Eye (tissue), 1 donor: Measurements from ENCODE around the gene ZP2.
"Not testable (repeated sequence)": the region's sequence is repeated elsewhere in the genome, so short reads cannot be mapped to it uniquely, and the experiment has no call there.

Source experiments
- DNase-seq: peaks from one replicate; pipeline ENCODE4 v3.0.0-alpha.2; 2015

The ZP2 gene

DNA sequence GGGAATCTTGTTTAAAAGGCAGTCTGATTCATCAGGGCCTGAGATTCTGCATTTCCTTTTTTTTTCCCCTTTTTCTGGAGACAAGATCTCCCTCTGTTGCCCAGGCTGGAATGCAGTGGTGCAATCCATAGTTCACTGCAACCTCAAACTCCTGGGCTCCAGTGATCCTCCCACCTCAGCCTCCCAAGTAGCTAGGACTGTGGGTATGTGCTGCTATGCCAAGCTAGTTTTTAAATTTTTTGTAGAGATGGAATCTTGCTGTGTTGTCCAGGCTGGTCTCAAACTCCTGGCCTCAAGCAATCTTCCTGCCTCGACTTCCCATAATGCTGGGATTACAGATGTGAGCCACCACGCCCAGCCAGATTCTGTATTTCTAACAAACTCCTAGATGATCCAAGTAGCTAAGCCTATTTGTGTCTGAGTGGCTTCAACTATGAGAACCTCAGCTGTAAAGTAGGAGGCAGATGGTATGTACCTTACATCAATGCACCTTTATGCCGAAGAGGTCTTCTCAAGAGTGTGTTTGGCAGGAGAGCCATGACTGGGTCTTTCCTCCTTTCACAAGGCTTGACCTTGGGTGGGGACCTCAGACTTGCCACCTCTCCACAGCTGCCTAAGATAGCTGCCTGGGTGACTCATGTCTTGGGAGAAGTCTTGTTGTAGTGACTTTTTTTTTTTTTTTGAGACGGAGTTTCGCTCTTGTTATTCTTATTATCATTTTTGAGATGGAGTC lies 42.0 kb downstream of the ZP2 start:
- DNase-seq: peak; percentile 52

GRCh38 chr16:21167929-21168602 lies 43.3 kb downstream of the ZP2 start:
- peak; percentile 37 for DNase-seq

DNA sequence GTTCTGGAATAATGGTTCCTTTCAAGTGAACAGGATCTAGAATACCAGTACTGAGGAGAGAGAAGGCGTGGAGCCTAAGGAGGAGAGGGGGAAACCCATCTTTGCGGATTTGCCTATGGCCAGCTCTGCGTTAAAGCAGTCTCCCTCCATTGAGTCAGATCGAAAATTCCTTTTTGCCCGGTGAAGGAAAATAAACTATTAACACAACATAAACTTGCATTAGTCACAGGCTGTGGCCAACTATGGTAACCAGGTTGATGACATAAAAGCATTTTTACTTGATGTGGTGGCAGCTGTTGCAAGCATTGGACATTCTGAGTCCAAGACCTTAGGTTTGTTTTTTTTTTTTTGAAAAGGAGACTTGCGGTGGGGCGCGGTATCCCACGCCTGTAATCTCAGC lies 44.0 kb downstream of the ZP2 start:
- no peak for DNase-seq

DNA sequence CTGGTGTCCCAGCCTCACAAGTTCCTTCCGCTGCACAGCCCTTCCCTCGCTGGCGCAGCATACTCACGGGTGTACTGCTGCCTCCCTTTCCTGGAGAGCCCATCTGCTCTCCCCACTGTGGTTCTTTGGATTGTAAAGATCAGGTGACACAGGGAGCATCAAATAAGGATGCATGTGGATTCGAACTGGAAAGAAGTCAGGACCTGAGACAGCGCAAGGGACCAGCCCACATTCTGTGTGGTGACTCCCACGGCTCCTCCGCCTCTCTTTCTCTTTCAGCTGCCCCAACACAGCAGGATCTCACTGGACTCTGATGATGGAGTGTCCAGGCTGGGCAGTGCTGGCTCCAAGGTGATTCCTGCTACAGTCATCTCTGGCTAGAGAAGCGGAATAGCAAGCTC lies 44.8 kb downstream of the ZP2 start:
- no peak for DNase-seq

DNA sequence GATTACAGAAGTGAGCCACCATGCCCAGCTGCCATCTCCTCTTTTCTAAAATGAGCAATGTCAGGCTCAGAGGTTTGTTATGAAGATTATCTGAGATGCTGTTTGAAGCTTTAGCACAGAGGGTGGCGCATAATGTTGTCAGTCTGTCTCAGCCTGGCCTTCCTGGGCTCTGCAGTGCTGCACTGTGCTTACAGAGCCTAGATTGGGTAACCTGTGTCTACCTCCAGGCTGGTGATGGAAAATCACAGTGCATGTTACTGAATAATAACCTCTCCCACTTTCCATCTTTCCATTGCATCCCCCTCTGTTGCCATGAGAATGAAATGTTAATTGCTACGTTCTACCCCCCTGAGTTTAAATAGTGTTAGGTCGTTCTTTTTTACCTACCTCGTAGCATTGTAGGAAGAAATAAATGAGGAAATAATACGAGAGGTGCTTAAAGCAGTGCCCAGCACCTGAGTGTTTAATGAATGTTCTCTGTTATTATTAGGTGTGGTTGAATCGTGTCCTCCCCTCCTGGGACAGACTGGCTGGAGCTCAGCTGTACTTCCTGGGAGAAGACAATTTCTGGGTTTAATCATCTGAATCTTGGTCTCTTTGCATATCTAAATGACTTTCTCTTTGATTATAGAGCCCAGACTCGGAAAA lies 46.7 kb downstream of the ZP2 start:
- DNase-seq: no peak

DNA sequence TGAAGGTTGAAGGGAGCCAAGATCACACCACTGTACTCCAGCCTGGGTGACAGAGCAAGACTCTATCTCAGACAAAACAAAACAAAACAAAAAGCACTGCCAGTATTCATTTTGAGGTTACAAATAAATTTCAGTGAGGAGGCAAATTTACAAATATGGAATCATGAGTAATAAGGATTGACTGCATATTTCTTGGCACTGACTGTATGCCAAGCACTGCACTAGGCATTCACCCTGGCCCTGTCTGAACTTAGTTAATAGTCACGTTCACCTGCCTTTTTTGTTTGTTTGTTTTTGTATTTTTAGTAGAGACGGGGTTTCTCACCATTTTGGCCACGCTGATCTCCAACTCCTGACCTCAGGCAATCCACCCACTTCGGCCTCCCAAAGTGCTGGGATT lies 47.8 kb downstream of the ZP2 start:
- DNase-seq: no peak

DNA sequence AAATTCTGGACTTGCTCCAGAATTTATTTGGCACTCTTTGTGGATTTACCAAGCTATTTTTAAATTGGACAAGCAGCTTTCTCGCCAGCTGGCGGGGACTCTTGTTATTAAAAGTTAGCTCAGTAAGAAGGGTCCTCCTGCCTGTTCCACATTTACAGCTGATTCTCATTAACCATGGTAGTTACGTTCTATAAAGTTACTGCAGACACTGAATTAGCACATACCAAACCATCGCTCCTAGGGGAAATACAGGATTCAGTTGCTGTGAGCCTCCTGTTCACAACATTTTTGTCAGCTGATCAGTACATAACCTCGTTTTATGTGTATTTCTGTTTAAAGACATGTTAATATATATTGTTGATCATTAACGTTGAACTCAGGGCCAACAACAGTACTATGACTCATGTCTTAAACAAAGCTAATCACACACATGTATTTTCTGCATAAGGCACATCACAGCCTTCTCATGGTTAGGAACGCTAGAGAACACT lies 48.7 kb downstream of the ZP2 start:
- DNase-seq: peak; percentile 77

GRCh38 chr16:21161211-21161610 lies 50.2 kb downstream of the ZP2 start:
- no peak for DNase-seq

GRCh38 chr16:21160276-21160675 lies 51.1 kb downstream of the ZP2 start:
- DNase-seq: no peak

- DNase-seq: peak; percentile 60
Measured at GRCh38 chr16:21159281-21159951, 52.0 kb downstream of the ZP2 start.

- DNase-seq: peak; percentile 87
Measured at GRCh38 chr16:21158208-21159110, 52.9 kb downstream of the ZP2 start, which contains the start of gene LDAF1. Gene LDAF1, plus strand, starts transcription at chr16:21158674. Its CDS starts 2,509 bp downstream, at chr16:21161183.

GRCh38 chr16:21157632-21158031 lies 53.7 kb downstream of the ZP2 start:
- no peak for DNase-seq

GRCh38 chr16:21156767-21157467 lies 54.5 kb downstream of the ZP2 start:
- DNase-seq: peak; percentile 85

DNA sequence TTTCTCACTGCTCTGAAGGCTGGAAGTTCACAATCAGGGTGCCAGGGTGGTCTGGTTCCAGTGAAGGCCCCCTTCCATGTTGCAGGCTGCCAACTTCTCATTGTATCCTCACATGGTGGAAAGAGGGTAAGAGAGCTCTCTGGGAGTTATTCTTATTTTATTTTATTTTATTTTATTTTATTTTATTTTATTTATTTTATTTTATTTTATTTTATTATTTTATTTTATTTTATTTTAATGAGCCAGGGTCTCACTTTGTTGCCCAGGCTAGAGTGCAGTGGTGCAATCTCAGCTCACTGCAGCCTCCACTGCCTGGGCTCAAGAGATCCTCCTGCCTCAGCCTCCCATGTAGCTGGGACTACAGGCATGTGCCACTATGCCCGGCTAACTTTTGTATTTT lies 55.4 kb downstream of the ZP2 start:
- not testable (repeated sequence) for DNase-seq

DNA sequence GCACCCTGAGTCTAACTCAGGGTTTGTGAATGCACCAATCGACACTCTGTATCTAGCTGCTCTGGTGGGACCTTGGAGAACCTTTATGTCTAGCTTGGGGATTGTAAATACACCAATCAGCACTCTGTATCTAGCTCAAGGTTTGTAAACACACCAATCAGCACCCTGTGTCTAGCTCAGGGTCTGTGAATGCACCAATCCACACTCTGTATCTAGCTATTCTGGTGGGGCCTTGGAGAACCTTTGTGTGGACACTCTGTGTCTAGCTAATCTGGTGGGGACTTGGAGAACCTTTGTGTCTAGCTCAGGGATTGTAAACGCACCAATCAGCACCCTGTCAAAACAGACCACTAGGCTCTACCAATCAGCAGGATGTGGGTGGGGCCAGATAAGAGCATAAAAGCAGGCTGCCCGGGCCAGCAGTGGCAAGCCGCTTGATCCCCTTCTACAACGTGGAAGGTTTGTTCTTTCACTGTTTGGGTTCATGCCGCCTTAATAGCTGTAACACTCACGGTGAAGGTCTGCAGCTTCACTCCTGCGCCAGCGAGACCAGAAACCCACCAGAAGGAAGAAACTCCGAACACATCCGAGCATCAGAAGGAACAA lies 58.1 kb downstream of the ZP2 start:
- DNase-seq: not testable (repeated sequence)

DNA sequence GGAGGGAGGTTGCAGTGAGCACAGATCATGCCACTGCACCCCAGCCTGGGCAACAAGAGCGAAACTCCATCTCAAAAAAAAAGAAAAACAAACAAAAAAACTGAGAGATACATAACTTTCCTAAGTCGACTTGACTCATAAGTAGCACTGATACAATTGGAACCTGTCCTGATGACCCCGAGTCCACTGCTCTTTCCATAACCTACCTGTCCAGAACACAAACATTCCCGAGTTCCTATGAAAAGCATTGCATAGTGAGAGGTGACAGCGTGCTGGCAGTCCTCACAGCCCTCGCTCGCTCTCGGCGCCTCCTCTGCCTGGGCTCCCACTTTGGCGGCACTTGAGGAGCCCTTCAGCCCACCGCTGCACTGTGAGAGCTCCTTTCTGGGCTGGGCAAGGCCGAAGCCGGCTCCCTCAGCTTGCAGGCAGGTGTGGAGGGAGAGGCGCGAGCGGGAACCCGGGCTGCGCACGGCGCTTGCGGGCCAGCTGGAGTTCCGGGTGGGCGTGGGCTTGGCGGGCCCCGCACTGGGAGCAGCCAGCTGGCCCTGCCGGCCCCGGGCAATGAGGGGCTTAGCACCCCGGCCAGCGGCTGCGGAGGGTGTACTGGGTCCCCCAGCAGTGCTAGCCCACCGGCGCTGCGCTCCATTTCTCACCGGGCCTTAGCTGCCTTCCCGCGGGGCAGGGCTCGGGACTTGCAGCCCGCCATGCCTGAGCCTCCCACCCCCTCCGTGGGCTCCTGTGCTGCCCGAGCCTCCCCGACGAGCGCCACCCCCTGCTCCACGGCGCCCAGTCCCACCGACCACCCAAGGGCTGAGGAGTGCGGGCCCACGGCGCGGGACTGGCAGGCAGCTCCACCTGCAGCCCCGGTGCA lies 59.0 kb downstream of the ZP2 start:
- DNase-seq: not testable (repeated sequence)

GRCh38 chr16:21150375-21151001 lies 60.9 kb downstream of the ZP2 start, which contains the start of gene DNAH3:
Gene DNAH3, minus strand, starts transcription at chr16:21150846. Its CDS starts 527 bp downstream, at chr16:21150319.
- DNase-seq: no peak
